ENCODE data around the gene PLA2G2A. TPM values are rescaled to one million over a fixed set of nuclear protein-coding genes. Genes with fewer than 3 reads are reported as not detected.
"Not testable (repeated sequence)": the region's sequence is repeated elsewhere in the genome, so short reads cannot be mapped to it uniquely, and the experiment has no call there.

PLA2G2A gene
- total RNA-seq, 2 donors from 2014 or later: 376 to 1,124 TPM

DNA sequence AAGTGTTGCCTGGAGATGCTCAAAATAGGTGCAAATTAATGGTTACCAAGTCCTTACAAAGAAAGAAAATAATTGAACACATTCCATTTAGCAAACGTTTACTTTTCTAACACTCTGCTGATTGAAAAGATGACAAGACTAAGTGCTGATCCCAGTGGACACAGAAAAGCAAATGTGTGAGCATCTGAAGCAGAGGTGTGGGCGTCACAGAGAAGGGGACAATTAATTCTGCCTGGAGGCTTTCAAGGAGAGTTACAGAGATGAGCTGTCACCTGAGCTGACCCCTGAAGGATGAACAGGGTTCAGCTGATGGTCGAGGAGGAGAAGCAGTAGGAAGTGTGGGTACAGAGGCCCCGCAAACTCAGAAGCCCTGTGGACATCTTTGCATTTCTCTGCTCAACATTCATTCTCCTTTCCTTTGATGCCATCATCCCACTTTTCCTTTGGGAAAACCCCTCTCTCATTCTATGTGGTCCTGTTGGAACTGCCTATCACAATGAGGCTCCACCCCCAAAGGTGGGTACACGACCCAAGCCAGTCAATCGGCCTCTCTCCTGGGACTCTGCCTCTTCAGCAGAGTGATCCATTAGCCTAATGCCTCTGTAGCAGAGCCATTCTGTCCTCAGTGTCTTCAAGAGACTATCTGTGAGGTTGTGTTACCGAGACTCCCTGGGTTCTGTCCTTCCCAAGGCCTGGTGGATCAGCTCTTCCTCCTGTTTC is 38.8 kb downstream of the PLA2G2A start:
- intact Hi-C loops (cut with DNase I): no loop called here
- DNase-seq (no peak), ATAC-seq (no peak)

DNA sequence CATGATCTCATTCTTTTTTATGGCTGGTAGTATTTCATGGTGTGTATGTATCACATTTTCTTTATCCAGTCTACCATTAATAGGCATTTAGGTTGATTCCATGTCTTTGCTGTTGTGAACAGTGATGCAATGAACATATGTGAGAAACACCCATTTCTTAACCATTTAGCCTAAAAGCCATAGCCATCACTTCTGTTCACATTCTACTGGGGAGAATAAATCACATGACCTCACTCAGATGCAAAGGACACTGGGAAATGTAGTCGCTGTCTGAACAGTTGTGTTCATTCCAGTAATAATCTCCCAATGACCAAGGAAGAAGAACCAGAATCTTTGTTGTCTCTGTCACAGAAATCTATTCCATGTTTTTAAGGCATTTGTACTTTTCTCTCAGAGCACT is 40.9 kb downstream of the PLA2G2A start:
- DNase-seq (no peak), ATAC-seq (no peak)
- intact Hi-C loops (cut with DNase I): no loop called here

DNA sequence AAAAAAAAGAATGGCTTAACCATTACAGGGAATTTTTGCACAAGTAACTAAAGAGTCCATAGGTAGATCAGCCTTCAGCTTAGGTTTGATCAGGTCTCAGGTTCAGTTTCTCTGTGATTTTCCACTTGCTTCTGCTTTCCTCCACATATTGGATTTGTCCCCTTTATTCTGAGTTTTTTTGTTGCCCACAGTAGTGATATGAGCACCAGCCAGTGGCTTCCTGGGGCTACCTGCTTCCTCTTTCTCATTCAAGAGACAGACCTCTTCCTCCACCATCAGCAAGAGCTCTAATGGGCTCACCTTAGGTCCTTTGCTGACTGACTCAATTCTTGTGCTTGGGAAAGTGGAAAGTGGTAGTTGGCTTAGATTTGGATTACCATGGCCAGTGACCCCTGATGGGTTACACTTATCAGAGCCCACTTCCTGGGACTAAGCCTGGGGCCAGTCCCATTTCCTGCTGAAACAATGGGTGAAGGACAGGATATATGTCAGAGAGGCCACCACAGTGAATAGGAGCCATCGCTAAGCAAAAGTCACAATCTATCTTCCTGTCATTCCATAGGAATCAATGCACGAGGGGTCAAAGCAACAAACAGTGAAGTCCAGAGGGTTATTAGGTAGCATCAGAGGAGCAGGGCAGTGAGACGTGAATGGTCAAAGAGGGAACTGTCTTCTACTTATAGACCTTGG is 43.2 kb downstream of the PLA2G2A start:
- ATAC-seq: no peak
- no peak for DNase-seq
- intact Hi-C loops (cut with DNase I): no loop called here

DNA sequence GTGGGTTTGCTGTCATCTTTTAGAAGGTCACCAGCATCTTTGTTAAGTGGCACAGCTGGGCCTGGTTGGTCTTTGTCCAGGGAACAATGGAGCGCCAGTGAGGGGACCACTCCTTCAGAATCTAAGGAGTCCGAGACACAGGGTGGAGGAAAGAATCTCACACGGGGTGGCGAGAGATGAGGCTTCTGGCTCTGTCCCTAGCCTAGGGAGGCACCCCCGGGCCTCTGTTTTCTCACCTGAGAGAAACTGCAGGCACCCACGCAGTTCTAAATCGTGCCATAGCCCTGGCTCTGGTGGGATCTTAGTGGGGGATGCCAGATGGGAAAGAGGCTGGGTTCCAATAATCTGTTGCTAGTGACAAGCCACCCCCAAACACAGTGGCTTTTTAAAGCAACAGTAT is 45.1 kb downstream of the PLA2G2A start:
- DNase-seq (no peak), ATAC-seq (no peak)
- intact Hi-C loops (cut with DNase I): no loop called here

DNA sequence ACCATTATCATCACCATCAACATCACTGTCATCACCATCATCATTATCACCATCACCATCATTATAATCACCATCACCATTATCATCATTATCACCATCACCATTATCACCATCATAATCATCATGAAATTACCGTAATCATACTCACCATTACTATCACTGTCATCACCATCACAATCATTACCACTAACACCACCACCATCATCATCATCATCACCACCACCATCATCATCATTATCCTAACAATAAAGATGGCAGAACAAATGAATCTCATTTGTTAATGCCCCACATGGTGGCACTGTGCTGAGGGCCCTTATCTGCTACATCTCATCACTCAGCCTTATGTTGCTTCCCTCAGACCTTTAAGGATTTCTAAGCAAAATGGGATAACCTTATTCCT is 46.6 kb downstream of the PLA2G2A start:
- ATAC-seq (no peak), DNase-seq (no peak)
- intact Hi-C loops (cut with DNase I): no loop called here

DNA sequence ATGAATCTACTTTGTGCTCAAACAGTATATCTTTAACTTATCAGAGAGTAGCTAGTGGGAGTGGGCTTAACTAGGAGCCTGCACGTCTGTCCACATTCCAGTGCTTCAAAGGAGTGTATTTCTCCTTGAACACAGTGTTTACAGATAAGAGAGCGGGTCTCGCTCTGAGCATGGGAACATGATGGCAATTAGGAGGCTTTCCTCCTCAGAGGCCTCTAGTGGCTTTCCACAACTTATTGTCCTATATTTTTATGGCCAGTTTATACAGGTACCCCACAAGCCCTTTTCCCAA is 52.3 kb downstream of the PLA2G2A start:
- not testable (repeated sequence) for DNase-seq, ATAC-seq
- intact Hi-C loops (cut with DNase I): loop anchor here in 1 of 2 donors (10.0 kb wide), 1 partner anchor 558 kb away; the partner anchor contains the start of gene CAMK2N1

DNA sequence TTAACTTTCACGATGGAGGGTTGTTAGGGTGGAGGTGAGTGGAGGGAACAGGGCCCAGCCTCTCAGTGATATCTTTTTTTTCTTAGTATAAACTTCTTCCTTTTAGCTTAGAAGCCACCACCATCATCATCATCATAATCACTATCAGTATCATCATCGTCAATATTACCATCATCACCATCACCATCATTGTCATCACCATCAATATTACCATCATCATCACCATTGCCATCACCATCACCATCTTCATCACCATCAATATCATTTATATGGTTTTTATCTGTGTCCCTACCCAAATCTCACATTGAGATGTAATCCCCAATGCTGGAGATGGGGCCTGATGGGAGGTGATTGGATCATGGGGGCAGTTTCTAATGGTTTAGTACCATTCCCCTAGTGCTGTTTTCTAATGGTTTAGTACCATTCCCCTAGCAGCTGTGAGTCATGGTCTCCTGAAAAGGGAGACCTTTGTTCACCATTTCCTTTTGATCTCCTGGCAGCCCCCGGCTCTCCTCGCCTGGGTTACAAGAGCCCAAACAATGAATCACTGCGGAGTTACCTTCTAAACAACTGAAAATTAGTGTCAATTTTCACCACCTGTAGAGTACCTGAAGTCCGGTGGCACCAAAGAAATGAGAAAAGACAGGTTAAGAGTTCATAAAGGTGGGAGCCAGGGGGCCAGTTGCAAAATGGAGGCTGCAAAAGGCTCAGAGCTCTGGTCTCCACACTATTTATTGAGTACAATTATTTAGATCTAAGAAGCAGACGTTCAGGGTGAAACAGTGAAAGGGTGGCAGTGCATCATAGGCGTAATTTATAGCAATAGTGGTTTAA is 52.9 kb downstream of the PLA2G2A start:
- DNase-seq (no peak), ATAC-seq (no peak)
- intact Hi-C loops (cut with DNase I): loop anchor here in 1 of 2 donors (10.0 kb wide), 1 partner anchor 558 kb away; the partner anchor contains the start of gene CAMK2N1

Other genes starting within 250 kb of the PLA2G2A start
- 10 to 100 TPM in 1 of 2 donors, 1 to 10 TPM in 1; 9.0 to 10.1 TPM for gene TMCO4, start 179.7 kb downstream of the PLA2G2A start, total RNA-seq
- gene RNF186, start 164.3 kb downstream of the PLA2G2A start, total RNA-seq: not detected
- gene OTUD3, start 97.2 kb downstream of the PLA2G2A start, total RNA-seq: 1 to 10 TPM; 4.6 to 6.9 TPM
- not detected for gene PLA2G2E, start 56.0 kb downstream of the PLA2G2A start, total RNA-seq
- 10 to 100 TPM; 84.9 to 93.0 TPM for gene PLA2G5, start 90.6 kb upstream of the PLA2G2A start, total RNA-seq
- gene PLA2G2D, start 139.9 kb upstream of the PLA2G2A start, total RNA-seq: not detected
- not detected for gene PLA2G2F, start 159.7 kb upstream of the PLA2G2A start, total RNA-seq
- gene UBXN10, start 206.5 kb upstream of the PLA2G2A start, total RNA-seq: 1 to 10 TPM; 3.1 to 5.4 TPM
- not detected for gene PLA2G2C, start 206.9 kb upstream of the PLA2G2A start, total RNA-seq